Loucy (cell line): ENCODE data around the gene FAM241B.

ENCODE experiments used
- EZH2phosphoT487 ChIP-seq: fragments of 200-600 bp; IDR thresholded peaks from 2 replicates; pipeline ENCODE4 v1.6.1; 2018; ENCODE audit warnings: antibody characterized with exemption, mild to moderate bottlenecking, moderate library complexity, borderline replicate concordance
- TF ChIP-seq, protein P1 (sequence below): fragments of 200-600 bp; sonication (generic); conservative IDR thresholded peaks from 2 replicates; pipeline ENCODE4 v1.5.1; 2014; ENCODE audit warnings: mild to moderate bottlenecking, antibody characterized with exemption, low read length

GRCh38 chr10:69638642-69639041 is 8.6 kb downstream of the FAM241B start:
- TF ChIP-seq EZH2phosphoT487: no peak
- TF ChIP-seq, protein P1, sequence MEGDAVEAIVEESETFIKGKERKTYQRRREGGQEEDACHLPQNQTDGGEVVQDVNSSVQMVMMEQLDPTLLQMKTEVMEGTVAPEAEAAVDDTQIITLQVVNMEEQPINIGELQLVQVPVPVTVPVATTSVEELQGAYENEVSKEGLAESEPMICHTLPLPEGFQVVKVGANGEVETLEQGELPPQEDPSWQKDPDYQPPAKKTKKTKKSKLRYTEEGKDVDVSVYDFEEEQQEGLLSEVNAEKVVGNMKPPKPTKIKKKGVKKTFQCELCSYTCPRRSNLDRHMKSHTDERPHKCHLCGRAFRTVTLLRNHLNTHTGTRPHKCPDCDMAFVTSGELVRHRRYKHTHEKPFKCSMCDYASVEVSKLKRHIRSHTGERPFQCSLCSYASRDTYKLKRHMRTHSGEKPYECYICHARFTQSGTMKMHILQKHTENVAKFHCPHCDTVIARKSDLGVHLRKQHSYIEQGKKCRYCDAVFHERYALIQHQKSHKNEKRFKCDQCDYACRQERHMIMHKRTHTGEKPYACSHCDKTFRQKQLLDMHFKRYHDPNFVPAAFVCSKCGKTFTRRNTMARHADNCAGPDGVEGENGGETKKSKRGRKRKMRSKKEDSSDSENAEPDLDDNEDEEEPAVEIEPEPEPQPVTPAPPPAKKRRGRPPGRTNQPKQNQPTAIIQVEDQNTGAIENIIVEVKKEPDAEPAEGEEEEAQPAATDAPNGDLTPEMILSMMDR: no peak
